GM12872 (cell line): Measurements from ENCODE around the gene RFX5.

Experiments
- CTCF ChIP-seq: IDR thresholded peaks from 3 replicates; pipeline ENCODE4 v1.5.1; 2011; ENCODE audit warnings: low read depth, mild to moderate bottlenecking, low read length, moderate library complexity; ENCODE audit not compliant: insufficient read depth

RFX5 gene

GRCh38 chr1:151347523-151348246 lies 633 bp upstream of the RFX5 start:
- no peak for TF ChIP-seq CTCF

- no peak for TF ChIP-seq CTCF
Observed at GRCh38 chr1:151346082-151346768, 827 bp downstream of the RFX5 start.

GRCh38 chr1:151344291-151344690 lies 2.8 kb downstream of the RFX5 start:
- TF ChIP-seq CTCF, result no peak

GRCh38 chr1:151343587-151343986 lies 3.5 kb downstream of the RFX5 start:
- TF ChIP-seq CTCF, result no peak

- TF ChIP-seq CTCF, result no peak
Observed at GRCh38 chr1:151342569-151342968, 4.5 kb downstream of the RFX5 start.

GRCh38 chr1:151342021-151342420 lies 5.0 kb downstream of the RFX5 start:
- no peak for TF ChIP-seq CTCF

- TF ChIP-seq CTCF, result peak; percentile 63
Observed at GRCh38 chr1:151340870-151341754, 5.9 kb downstream of the RFX5 start.
